ENCODE results near the gene PIK3C3. TPM values are rescaled to one million over a fixed set of nuclear protein-coding genes. Genes with fewer than 3 reads are reported as not detected.

Gene PIK3C3
- total RNA-seq, 2 donors from 2014 or later, result 51.2 to 72.1 TPM

DNA sequence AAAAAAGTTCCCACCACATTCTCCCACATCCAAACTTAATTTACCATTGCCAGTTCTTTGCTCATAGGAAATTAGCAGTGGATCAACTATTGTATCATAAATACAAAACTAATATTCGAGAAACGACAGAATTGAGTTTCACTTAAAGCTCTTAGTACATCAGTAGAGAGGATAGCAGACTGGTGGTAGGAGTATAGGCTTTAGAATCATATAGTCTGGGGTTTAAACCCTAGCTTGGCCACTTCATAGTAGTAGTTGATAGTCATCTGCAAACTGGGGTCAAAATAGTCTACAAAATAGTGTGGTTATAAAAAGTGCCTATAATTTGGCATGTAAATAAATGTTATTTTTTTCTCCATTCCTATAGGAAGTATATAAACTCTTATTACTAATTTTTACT is 30.9 kb downstream of the PIK3C3 start:
- H3K27ac ChIP-seq, result no peak overlapping the region
- peaks cover 11% of the 10 kb centered on the region for H3K36me3 ChIP-seq
- no peaks in the 10 kb centered on the region for H3K4me1 ChIP-seq (ENCODE audit: control insufficient read depth in 1 of 2, low read depth in 2 of 2)
- no peak for ATAC-seq (ENCODE audit: insufficient number of reproducible peaks, low FRiP score, low read depth)
- H3K4me3 ChIP-seq, result no peak overlapping the region
- no peaks in the 10 kb centered on the region for H3K27me3 ChIP-seq (replicated peaks; ENCODE audit: insufficient read depth)
- DNase-seq (ENCODE audit: low spot score), result no peak
- TF ChIP-seq, protein P1, sequence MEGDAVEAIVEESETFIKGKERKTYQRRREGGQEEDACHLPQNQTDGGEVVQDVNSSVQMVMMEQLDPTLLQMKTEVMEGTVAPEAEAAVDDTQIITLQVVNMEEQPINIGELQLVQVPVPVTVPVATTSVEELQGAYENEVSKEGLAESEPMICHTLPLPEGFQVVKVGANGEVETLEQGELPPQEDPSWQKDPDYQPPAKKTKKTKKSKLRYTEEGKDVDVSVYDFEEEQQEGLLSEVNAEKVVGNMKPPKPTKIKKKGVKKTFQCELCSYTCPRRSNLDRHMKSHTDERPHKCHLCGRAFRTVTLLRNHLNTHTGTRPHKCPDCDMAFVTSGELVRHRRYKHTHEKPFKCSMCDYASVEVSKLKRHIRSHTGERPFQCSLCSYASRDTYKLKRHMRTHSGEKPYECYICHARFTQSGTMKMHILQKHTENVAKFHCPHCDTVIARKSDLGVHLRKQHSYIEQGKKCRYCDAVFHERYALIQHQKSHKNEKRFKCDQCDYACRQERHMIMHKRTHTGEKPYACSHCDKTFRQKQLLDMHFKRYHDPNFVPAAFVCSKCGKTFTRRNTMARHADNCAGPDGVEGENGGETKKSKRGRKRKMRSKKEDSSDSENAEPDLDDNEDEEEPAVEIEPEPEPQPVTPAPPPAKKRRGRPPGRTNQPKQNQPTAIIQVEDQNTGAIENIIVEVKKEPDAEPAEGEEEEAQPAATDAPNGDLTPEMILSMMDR (IDR thresholded peaks at IDR 0.05), result no peak
- no peaks in the 10 kb centered on the region for H3K9me3 ChIP-seq

DNA sequence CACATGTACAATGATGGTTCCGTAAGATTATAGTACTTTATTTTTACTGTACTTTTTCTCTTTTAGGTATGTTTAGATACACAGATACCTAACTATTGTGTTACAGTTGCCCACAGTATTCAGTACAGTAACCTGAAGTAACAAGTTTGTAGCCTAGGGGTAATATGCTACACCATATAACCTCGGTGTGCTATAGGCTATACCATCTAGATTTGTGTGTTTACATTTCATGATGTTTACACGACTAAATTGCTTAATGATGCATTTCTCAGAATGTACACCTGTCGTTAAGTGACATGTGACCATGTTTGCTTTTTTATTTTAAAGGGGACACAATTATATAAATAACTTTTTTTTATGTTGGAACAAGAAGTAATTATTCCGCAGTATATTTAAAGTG is 34.5 kb downstream of the PIK3C3 start:
- Histone ChIP-seq H3K4me3 (no peak overlapping the region), H3K4me1 (ENCODE audit: control insufficient read depth in 1 of 2, low read depth in 2 of 2) (no peaks in the 10 kb centered on the region), H3K27ac (no peak overlapping the region), H3K36me3 (peaks cover 19% of the 10 kb centered on the region), H3K27me3 (replicated peaks; ENCODE audit: insufficient read depth) (no peaks in the 10 kb centered on the region), H3K9me3 (no peaks in the 10 kb centered on the region)
- TF ChIP-seq, protein P1 (IDR thresholded peaks at IDR 0.05), result no peak
- DNase-seq (ENCODE audit: low spot score) (no peak), ATAC-seq (ENCODE audit: insufficient number of reproducible peaks, low FRiP score, low read depth) (no peak)

DNA sequence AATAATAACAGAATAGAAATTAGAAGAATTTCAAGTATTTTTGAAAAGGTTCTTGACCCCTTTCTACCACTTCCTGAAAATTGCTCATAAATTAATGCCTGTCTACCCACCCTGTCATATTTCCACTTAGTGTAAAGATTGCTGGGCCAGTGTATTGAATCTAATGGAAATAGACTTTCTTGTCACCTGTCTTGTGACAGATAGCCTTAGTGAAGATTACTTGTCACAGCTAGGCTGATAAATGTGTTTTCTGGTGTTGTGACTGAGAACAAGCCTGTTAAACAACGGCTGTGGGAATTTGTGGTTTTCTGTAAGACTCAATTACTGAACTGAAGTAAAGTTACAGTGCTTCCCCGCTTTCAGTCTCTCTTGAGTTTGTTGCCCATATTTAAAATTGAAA is 37.0 kb downstream of the PIK3C3 start:
- no peak for DNase-seq (ENCODE audit: low spot score)
- Histone ChIP-seq H3K4me1 (ENCODE audit: control insufficient read depth in 1 of 2, low read depth in 2 of 2) (no peaks in the 10 kb centered on the region), H3K27ac (no peak overlapping the region), H3K9me3 (no peaks in the 10 kb centered on the region), H3K36me3 (peaks cover 23% of the 10 kb centered on the region), H3K4me3 (no peak overlapping the region), H3K27me3 (replicated peaks; ENCODE audit: insufficient read depth) (no peaks in the 10 kb centered on the region)
- ATAC-seq (ENCODE audit: insufficient number of reproducible peaks, low FRiP score, low read depth), result no peak
- TF ChIP-seq, protein P1 (IDR thresholded peaks at IDR 0.05), result no peak

DNA sequence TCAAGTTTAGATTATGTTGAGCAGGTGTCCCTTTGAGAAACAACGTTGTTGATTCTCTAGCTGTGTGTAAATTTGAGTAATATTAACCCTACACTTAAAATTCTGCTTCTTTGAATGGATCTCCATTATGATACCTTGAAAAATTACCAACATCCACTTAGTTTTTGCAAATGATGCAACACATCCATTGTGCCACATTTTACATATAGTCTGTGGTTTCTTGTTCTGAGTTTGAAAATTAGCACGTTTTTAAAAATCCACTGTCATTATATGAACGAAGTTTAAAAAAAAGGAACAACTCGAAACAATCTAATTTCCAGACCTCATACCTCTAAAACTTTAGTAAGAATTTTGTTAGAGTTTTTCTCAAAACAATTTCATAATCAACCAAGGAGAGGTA is 37.7 kb downstream of the PIK3C3 start:
- no peak overlapping the region for H3K4me3 ChIP-seq
- DNase-seq (ENCODE audit: low spot score) (no peak), ATAC-seq (ENCODE audit: insufficient number of reproducible peaks, low FRiP score, low read depth) (no peak)
- TF ChIP-seq, protein P1 (IDR thresholded peaks at IDR 0.05), result no peak
- H3K4me1 ChIP-seq (ENCODE audit: control insufficient read depth in 1 of 2, low read depth in 2 of 2), result no peaks in the 10 kb centered on the region
- no peaks in the 10 kb centered on the region for H3K9me3 ChIP-seq
- peaks cover 26% of the 10 kb centered on the region for H3K36me3 ChIP-seq
- no peak overlapping the region for H3K27ac ChIP-seq
- H3K27me3 ChIP-seq (replicated peaks; ENCODE audit: insufficient read depth), result no peaks in the 10 kb centered on the region

DNA sequence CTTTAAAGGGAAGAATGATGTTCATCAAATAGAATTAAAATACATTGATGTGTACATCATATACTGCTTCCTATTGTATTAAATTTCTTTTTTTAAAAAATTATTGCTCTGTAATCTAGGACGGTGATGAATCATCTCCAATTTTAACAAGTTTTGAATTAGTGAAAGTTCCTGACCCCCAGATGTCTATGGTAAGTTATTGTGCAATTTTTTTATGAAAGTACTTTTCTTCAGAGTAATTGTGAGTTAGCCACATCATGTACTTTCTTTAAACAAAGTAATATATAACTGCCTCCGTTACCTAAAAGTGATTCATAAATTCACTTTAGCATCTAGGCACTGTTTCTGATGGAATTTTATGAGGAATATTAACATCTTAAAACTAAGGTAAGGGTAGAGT is 38.1 kb downstream of the PIK3C3 start:
- H3K36me3 ChIP-seq, result peaks cover 24% of the 10 kb centered on the region
- H3K27ac ChIP-seq, result no peak overlapping the region
- H3K4me3 ChIP-seq, result no peak overlapping the region
- H3K4me1 ChIP-seq (ENCODE audit: control insufficient read depth in 1 of 2, low read depth in 2 of 2), result no peaks in the 10 kb centered on the region
- TF ChIP-seq, protein P1 (IDR thresholded peaks at IDR 0.05), result no peak
- ATAC-seq (ENCODE audit: insufficient number of reproducible peaks, low FRiP score, low read depth), result no peak
- no peaks in the 10 kb centered on the region for H3K9me3 ChIP-seq
- no peak for DNase-seq (ENCODE audit: low spot score)
- no peaks in the 10 kb centered on the region for H3K27me3 ChIP-seq (replicated peaks; ENCODE audit: insufficient read depth)
